Measurements from ENCODE around the gene TBC1D22A.

DNA sequence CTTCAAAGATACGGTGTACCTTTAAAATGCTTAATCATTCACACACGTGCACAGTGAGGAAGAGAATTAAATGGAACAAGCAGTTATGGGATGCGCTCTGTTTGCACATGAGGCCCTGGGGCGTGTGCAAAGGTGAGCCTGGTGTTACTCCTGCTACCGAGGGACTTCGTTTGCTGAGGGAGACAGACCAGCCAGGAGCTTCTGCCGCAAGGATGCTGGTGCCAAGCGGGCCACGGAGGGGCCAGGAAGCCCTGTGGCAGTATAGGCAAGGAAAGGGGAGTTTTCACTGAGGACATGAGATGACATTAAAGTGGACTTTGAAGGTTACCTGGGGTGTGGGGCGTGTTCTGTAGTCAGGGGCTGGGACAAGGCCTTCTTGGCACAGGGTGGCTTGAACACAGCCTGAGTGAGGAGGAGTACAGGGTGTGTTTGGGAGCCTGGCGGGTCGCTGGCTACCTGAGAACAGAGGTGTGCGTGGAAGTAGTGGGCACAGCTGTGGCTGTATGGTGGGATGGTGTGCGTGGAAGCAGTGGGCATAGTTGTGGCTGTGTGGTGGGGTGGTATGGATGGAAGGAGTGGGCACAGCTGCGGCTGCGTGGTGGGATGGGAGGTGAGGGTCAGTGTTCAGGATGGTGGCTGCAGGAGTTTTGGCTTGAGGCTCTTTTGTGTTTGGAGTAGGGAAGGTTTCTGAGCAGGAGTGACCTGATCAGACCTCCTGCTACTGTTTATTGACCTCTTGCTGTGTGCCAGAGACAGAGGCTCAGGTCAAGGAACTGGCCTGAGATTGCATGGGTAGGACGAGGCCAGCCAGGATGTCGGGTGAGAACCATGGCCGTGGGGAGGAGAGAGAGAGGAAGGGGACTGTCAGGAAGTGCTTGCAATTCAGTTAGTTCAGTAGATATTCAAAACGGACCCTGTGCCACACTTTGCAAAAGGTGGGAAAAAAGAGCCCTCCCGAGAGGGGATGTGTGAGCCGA lies 13.7 kb downstream of the TBC1D22A start:
- TF ChIP-seq, protein P1, sequence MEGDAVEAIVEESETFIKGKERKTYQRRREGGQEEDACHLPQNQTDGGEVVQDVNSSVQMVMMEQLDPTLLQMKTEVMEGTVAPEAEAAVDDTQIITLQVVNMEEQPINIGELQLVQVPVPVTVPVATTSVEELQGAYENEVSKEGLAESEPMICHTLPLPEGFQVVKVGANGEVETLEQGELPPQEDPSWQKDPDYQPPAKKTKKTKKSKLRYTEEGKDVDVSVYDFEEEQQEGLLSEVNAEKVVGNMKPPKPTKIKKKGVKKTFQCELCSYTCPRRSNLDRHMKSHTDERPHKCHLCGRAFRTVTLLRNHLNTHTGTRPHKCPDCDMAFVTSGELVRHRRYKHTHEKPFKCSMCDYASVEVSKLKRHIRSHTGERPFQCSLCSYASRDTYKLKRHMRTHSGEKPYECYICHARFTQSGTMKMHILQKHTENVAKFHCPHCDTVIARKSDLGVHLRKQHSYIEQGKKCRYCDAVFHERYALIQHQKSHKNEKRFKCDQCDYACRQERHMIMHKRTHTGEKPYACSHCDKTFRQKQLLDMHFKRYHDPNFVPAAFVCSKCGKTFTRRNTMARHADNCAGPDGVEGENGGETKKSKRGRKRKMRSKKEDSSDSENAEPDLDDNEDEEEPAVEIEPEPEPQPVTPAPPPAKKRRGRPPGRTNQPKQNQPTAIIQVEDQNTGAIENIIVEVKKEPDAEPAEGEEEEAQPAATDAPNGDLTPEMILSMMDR (IDR thresholded peaks at IDR 0.05) = no peak
- TF ChIP-seq POLR2A (IDR thresholded peaks at IDR 0.05) (no peak), POLR2AphosphoS5 (IDR thresholded peaks at IDR 0.05) (no peak)

All from transverse colon (tissue), 4 donors.